MM.1S (cell line): ENCODE measurements around the gene ALG8.

ENCODE experiments used
- DNase-seq: peaks from one replicate; pipeline ENCODE4 v3.0.0-alpha.2; 2015
- H2AFZ ChIP-seq: fragments of 300-600 bp; sonication (generic); 2 replicates; pipeline ENCODE4 v1.6.0; 2016; ENCODE audit warnings: antibody characterized with exemption, low read length
- H3F3A ChIP-seq: fragments of 300-600 bp; sonication (generic); 2 replicates; pipeline ENCODE4 v1.6.1; 2016; ENCODE audit warnings: mild to moderate bottlenecking, antibody characterized with exemption, low read length, moderate library complexity, mixed read lengths; ENCODE audit not compliant: insufficient read depth
- H3K27ac ChIP-seq: fragments of 300-600 bp; sonication (generic); 2 replicates; pipeline ENCODE4 v1.5.1; 2016; ENCODE audit warnings: mild to moderate bottlenecking, low read length
- H3K27me3 ChIP-seq: fragments of 300-600 bp; sonication (generic); replicated peaks from 2 replicates; pipeline ENCODE4 v1.6.0; 2016; ENCODE audit warnings: low read length; ENCODE audit not compliant: insufficient read depth
- H3K36me3 ChIP-seq: fragments of 300-600 bp; sonication (generic); replicated peaks from 2 replicates; pipeline ENCODE4 v1.6.1; 2016; ENCODE audit warnings: mild to moderate bottlenecking, low read length, mixed read lengths; ENCODE audit not compliant: insufficient read depth
- H3K4me1 ChIP-seq: fragments of 300-600 bp; sonication (generic); 2 replicates; pipeline ENCODE4 v1.6.1; 2016; ENCODE audit warnings: low read length, mixed read lengths
- H3K4me2 ChIP-seq: fragments of 300-600 bp; sonication (generic); 2 replicates; pipeline ENCODE4 v1.6.0; 2016; ENCODE audit warnings: low read depth, low read length
- H3K4me3 ChIP-seq: fragments of 300-600 bp; sonication (generic); 2 replicates; pipeline ENCODE4 v1.5.1; 2016; ENCODE audit warnings: low read length, mixed read lengths
- H3K79me2 ChIP-seq: fragments of 300-600 bp; sonication (generic); 2 replicates; pipeline ENCODE4 v1.6.1; 2016; ENCODE audit warnings: mixed run types, low read length, mixed read lengths
- H3K9ac ChIP-seq: fragments of 300-600 bp; sonication (generic); 2 replicates; pipeline ENCODE4 v1.6.1; 2016; ENCODE audit warnings: low read length, mixed read lengths
- H3K9me2 ChIP-seq: fragments of 300-600 bp; sonication (generic); replicated peaks from 2 replicates; pipeline ENCODE4 v1.6.1; 2016; ENCODE audit warnings: mild to moderate bottlenecking, low read length, mixed read lengths; ENCODE audit not compliant: insufficient read depth
- H3K9me3 ChIP-seq: fragments of 300-600 bp; sonication (generic); replicated peaks from 2 replicates; pipeline ENCODE4 v1.6.1; 2016; ENCODE audit warnings: mild to moderate bottlenecking, low read length, mixed read lengths; ENCODE audit not compliant: insufficient read depth
- H4K20me1 ChIP-seq: fragments of 300-600 bp; sonication (generic); 2 replicates; pipeline ENCODE4 v1.6.1; 2016; ENCODE audit warnings: mild to moderate bottlenecking, low read length, moderate library complexity, mixed read lengths; ENCODE audit not compliant: insufficient read depth
- CTCF ChIP-seq: fragments of 300-600 bp; sonication (generic); IDR thresholded peaks from 2 replicates; pipeline ENCODE4 v1.5.1; 2016; ENCODE audit warnings: antibody characterized with exemption, low read length, mixed read lengths
- EZH2 ChIP-seq: fragments of 300-600 bp; sonication (generic); optimal IDR thresholded peaks from 2 replicates; pipeline ENCODE3; 2017; ENCODE audit warnings: low read depth, mild to moderate bottlenecking, antibody characterized with exemption, low read length, mixed read lengths
- EZH2phosphoT487 ChIP-seq: fragments of 300-600 bp; sonication (generic); IDR thresholded peaks from 2 replicates; pipeline ENCODE4 v1.6.1; 2018; ENCODE audit warnings: antibody characterized with exemption, low read length

ALG8 gene

GRCh38 chr11:78072455-78072854 lies 67.0 kb downstream of the ALG8 start:
- Histone ChIP-seq H3K4me1 (no peaks in the 10 kb centered on the region), H3K27ac (no peak overlapping the region), H3K79me2 (peaks cover 66% of the 10 kb centered on the region), H3K4me3 (no peak overlapping the region), H3K9me2 (no peaks in the 10 kb centered on the region), H3K27me3 (no peaks in the 10 kb centered on the region), H3K9me3 (no peaks in the 10 kb centered on the region), H3K36me3 (no peaks in the 10 kb centered on the region; the same call in 1 of the 2 replicates), H2AFZ (no peak overlapping the region), H3F3A (no peaks in the 10 kb centered on the region), H3K4me2 (no peak overlapping the region), H3K9ac (no peak overlapping the region), H4K20me1 (no peaks in the 10 kb centered on the region)
- DNase-seq, result no peak
- TF ChIP-seq EZH2 (no peak), CTCF (no peak), EZH2phosphoT487 (no peak)

- no peak for DNase-seq
- Histone ChIP-seq H3K4me3 (no peak overlapping the region), H3K9me3 (no peaks in the 10 kb centered on the region), H3K9me2 (no peaks in the 10 kb centered on the region), H3K4me1 (no peaks in the 10 kb centered on the region), H3K4me2 (no peak overlapping the region), H3K9ac (no peak overlapping the region), H2AFZ (no peak overlapping the region), H3K27ac (no peak overlapping the region), H3K79me2 (peaks cover 58% of the 10 kb centered on the region), H4K20me1 (no peaks in the 10 kb centered on the region), H3K27me3 (no peaks in the 10 kb centered on the region), H3F3A (no peaks in the 10 kb centered on the region), H3K36me3 (no peaks in the 10 kb centered on the region; the same call in 1 of the 2 replicates)
- TF ChIP-seq EZH2 (no peak), CTCF (no peak), EZH2phosphoT487 (no peak)
Measured at GRCh38 chr11:78071717-78072116, 67.7 kb downstream of the ALG8 start.

- no peaks in the 10 kb centered on the region for H3K9me3 ChIP-seq
- no peaks in the 10 kb centered on the region for H4K20me1 ChIP-seq
- H3K4me2 ChIP-seq, result no peak overlapping the region
- TF ChIP-seq EZH2phosphoT487, result no peak
- TF ChIP-seq EZH2, result no peak
- TF ChIP-seq CTCF, result no peak
- peaks cover 3% of the 10 kb centered on the region for H3K4me1 ChIP-seq
- H3K36me3 ChIP-seq, result no peaks in the 10 kb centered on the region; the same call in 1 of the 2 replicates
- no peak overlapping the region for H3K9ac ChIP-seq
- no peaks in the 10 kb centered on the region for H3K9me2 ChIP-seq
- H2AFZ ChIP-seq, result no peak overlapping the region
- H3K27me3 ChIP-seq, result no peaks in the 10 kb centered on the region
- no peak for DNase-seq
- no peak overlapping the region for H3K4me3 ChIP-seq
- H3K27ac ChIP-seq, result no peak overlapping the region
- no peaks in the 10 kb centered on the region for H3F3A ChIP-seq
- H3K79me2 ChIP-seq, result peaks cover 47% of the 10 kb centered on the region
Measured at GRCh38 chr11:78070621-78071020, 68.8 kb downstream of the ALG8 start.
